ENCODE results near the gene SLC38A3.
A peak's percentile ranks its signal among the peaks of the same experiment; 100 is the strongest.

Gene SLC38A3

GRCh38 chr3:50235716-50236483 is 30.8 kb downstream of the SLC38A3 start, which contains the start of gene GNAI2:
GNAI2 (plus strand) TSS chr3:50236204; CDS start chr3:50236336, 132 bp downstream.
- H3K4me1 ChIP-seq, result no peaks in the 10 kb centered on the region
- no peaks in the 10 kb centered on the region for H3K27me3 ChIP-seq

GRCh38 chr3:50236484-50237132 is 31.5 kb downstream of the SLC38A3 start:
- H3K9me3 ChIP-seq, result no peaks in the 10 kb centered on the region
- DNase-seq, result no peak
- no peaks in the 10 kb centered on the region for H3K27me3 ChIP-seq
- no peaks in the 10 kb centered on the region for H3K36me3 ChIP-seq
- no peaks in the 10 kb centered on the region for H3K4me1 ChIP-seq
- peak overlapping the region; percentile 66 for H3K4me3 ChIP-seq (ENCODE audit: low read depth, low read length)
- TF ChIP-seq, protein P1, sequence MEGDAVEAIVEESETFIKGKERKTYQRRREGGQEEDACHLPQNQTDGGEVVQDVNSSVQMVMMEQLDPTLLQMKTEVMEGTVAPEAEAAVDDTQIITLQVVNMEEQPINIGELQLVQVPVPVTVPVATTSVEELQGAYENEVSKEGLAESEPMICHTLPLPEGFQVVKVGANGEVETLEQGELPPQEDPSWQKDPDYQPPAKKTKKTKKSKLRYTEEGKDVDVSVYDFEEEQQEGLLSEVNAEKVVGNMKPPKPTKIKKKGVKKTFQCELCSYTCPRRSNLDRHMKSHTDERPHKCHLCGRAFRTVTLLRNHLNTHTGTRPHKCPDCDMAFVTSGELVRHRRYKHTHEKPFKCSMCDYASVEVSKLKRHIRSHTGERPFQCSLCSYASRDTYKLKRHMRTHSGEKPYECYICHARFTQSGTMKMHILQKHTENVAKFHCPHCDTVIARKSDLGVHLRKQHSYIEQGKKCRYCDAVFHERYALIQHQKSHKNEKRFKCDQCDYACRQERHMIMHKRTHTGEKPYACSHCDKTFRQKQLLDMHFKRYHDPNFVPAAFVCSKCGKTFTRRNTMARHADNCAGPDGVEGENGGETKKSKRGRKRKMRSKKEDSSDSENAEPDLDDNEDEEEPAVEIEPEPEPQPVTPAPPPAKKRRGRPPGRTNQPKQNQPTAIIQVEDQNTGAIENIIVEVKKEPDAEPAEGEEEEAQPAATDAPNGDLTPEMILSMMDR (IDR thresholded peaks at IDR 0.05; ENCODE audit: low read depth, low read length), result no peak

More at GRCh38 chr3:50235716-50236483, 30.8 kb downstream of the SLC38A3 start, which contains the start of gene GNAI2:
- TF ChIP-seq, protein P1 (IDR thresholded peaks at IDR 0.05; ENCODE audit: low read depth, low read length), result no peak
- DNase-seq, result peak; percentile 95
- Histone ChIP-seq H3K4me3 (ENCODE audit: low read depth, low read length) (peak within 1 kb of the TSS; percentile 66), H3K9me3 (no peaks in the 10 kb centered on the region), H3K36me3 (no peaks in the 10 kb centered on the region)

- TF ChIP-seq, protein P1 (IDR thresholded peaks at IDR 0.05; ENCODE audit: low read depth, low read length), result no peak
- Histone ChIP-seq H3K9me3 (no peaks in the 10 kb centered on the region), H3K36me3 (no peaks in the 10 kb centered on the region), H3K4me3 (ENCODE audit: low read depth, low read length) (peak overlapping the region; percentile 66), H3K4me1 (no peaks in the 10 kb centered on the region), H3K27me3 (no peaks in the 10 kb centered on the region)
- DNase-seq, result no peak
Observed at GRCh38 chr3:50237133-50237651, 32.1 kb downstream of the SLC38A3 start.

DNA sequence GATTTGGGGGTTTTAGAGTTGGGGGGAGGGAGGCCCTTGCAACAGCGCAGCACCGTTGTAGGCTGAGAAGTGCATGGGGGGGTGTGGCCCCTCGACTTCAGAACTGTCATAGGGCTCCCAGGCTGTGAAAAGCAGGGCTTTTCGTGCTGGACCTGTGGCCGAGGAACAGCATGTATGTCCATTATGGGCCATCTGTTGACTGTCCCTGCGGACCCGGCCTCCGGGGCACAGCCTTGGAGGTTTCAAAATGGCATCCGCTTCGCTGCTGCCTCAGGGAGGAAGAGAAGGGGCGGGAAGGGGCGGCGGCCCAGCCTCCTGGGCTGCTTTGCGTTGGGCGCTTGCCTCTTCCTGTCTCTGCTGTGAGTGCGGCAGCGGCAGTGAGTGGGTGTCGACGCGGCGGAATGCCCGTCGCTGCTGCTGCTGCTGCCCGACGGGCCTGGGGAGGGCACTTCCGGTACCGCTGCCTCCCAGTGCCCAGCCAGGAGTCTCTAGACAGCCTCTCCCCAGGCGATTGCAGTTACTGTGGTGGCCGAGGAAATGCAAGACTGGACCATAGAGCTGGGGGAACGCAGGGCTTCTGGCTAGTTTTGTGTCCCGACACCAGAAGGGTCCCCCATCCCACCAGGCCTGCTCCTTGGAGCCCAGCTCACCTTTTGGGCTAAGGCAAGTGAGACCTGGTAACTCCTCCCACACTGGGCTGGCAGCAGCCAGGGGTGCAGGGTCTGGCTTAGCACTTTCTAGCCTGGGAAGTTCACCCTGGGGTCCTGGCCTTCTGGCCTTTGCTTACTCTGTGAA is 32.9 kb downstream of the SLC38A3 start:
- TF ChIP-seq, protein P1 (IDR thresholded peaks at IDR 0.05; ENCODE audit: low read depth, low read length), result no peak
- Histone ChIP-seq H3K27me3 (no peaks in the 10 kb centered on the region), H3K4me1 (no peaks in the 10 kb centered on the region), H3K36me3 (no peaks in the 10 kb centered on the region), H3K4me3 (ENCODE audit: low read depth, low read length) (peak overlapping the region; percentile 66), H3K9me3 (no peaks in the 10 kb centered on the region)
- peak; percentile 71 for DNase-seq

GRCh38 chr3:50238549-50239026 is 33.5 kb downstream of the SLC38A3 start:
- TF ChIP-seq, protein P1 (IDR thresholded peaks at IDR 0.05; ENCODE audit: low read depth, low read length), result no peak
- no peaks in the 10 kb centered on the region for H3K36me3 ChIP-seq
- H3K4me3 ChIP-seq (ENCODE audit: low read depth, low read length), result peak overlapping the region; percentile 66
- H3K9me3 ChIP-seq, result no peaks in the 10 kb centered on the region
- no peaks in the 10 kb centered on the region for H3K27me3 ChIP-seq
- H3K4me1 ChIP-seq, result no peaks in the 10 kb centered on the region
- DNase-seq, result no peak

All from BE2C (cell line).